ENCODE results near the gene BAIAP2L1. TPM values are rescaled to one million over a fixed set of nuclear protein-coding genes. Genes with fewer than 3 reads are reported as not detected.

The BAIAP2L1 gene
- total and polyA plus RNA-seq, 2 experiments from 2014 or later, result 5.9 to 7.4 TPM

DNA sequence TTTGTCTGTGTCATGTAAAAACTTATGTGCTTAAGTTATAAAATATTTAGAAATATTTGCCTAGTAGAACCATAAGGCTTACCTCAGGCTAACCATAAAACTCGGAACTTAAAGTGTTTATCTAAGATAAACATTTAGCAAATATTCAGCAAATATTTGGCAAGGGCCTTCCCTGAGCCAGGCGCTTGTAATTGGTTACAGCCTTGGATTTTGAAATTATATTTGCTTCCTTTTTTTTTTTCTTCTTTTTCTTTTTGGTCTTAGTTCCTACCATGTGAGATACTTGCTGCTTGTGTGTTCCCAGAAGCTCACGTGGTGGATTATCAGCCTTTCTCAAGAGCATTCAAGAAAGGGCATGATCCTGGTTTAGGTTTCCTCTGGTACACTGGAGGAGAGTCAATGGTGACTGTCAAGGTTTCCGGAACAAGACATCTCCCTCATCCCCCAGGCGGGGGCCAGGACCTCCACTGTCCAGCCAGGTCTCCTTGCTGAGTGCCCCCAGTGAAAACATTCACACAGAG lies 124.6 kb downstream of the BAIAP2L1 start:
- Histone ChIP-seq H3K79me2 (ENCODE audit: insufficient read depth) (no peaks in the 10 kb centered on the region), H3K4me1 (ENCODE audit: insufficient read depth) (no peaks in the 10 kb centered on the region), H3K4me3 (no peak overlapping the region), H3K9me2 (ENCODE audit: insufficient read depth) (no peaks in the 10 kb centered on the region), H3K9ac (no peak overlapping the region), H4K20me1 (ENCODE audit: insufficient read depth) (no peaks in the 10 kb centered on the region), H3K27ac (no peak overlapping the region), H3F3A (ENCODE audit: insufficient read depth) (peaks cover 3% of the 10 kb centered on the region; the same call in 1 of the 2 replicates), H3K27me3 (replicated peaks; ENCODE audit: insufficient read depth) (no peaks in the 10 kb centered on the region), H2AFZ (no peak overlapping the region), H3K4me2 (ENCODE audit: unreplicated experiment) (no peak overlapping the region), H3K9me3 (ENCODE audit: low read depth) (no peaks in the 10 kb centered on the region), H3K36me3 (ENCODE audit: low read depth) (no peaks in the 10 kb centered on the region)
- 27 to 35% methylated on average over 5 of the region's 5 CpGs for WGBS, 2 experiments (ENCODE audit: low coverage in 1 of 2, low lambda C conversion rate in 2 of 2, missing lambda C conversion rate in 2 of 2)
- TF ChIP-seq EZH2phosphoT487 (IDR thresholded peaks at IDR 0.05; ENCODE audit: insufficient read depth, low read depth) (no peak), EZH2 (IDR thresholded peaks at IDR 0.05; ENCODE audit: insufficient read depth, poor library complexity, severe bottlenecking) (no peak)
- peak; percentile 34 for DNase-seq
- in situ Hi-C loops (cut with MboI), result loop anchor here (25.0 kb wide), 1 partner anchor 461 kb away; no protein-coding TSS in a partner anchor

DNA sequence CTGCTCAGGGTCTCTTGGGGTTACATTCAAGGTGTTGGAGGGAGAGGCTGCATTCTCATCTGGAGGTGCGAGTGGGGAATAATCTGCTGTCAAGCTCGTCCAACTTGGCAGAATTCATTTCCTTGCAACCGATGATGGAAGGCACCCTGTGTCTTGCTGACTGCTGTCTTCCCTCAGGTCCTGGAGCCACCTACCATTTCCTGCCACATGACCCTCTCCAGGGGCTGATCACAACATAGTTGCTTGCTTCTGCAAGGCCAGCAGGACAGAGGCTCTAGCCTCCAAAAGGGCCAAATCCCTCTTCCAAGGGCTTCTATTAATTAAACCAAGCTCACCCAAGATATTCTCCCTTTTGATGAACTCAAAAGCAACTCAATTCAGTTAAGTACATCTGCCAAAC lies 133.6 kb downstream of the BAIAP2L1 start:
- in situ Hi-C loops (cut with MboI), result no loop called here
- Histone ChIP-seq H3K4me1 (ENCODE audit: insufficient read depth) (peaks cover 10% of the 10 kb centered on the region), H3K36me3 (ENCODE audit: low read depth) (no peaks in the 10 kb centered on the region), H3K4me3 (no peak overlapping the region), H3K9me3 (ENCODE audit: low read depth) (no peaks in the 10 kb centered on the region), H2AFZ (no peak overlapping the region), H3K4me2 (ENCODE audit: unreplicated experiment) (no peak overlapping the region), H3K27ac (no peak overlapping the region), H3K79me2 (ENCODE audit: insufficient read depth) (no peaks in the 10 kb centered on the region), H3F3A (ENCODE audit: insufficient read depth) (peaks cover 16% of the 10 kb centered on the region), H4K20me1 (ENCODE audit: insufficient read depth) (no peaks in the 10 kb centered on the region), H3K9ac (no peak overlapping the region), H3K27me3 (replicated peaks; ENCODE audit: insufficient read depth) (no peaks in the 10 kb centered on the region), H3K9me2 (ENCODE audit: insufficient read depth) (no peaks in the 10 kb centered on the region)
- TF ChIP-seq EZH2 (IDR thresholded peaks at IDR 0.05; ENCODE audit: insufficient read depth, poor library complexity, severe bottlenecking) (no peak), EZH2phosphoT487 (IDR thresholded peaks at IDR 0.05; ENCODE audit: insufficient read depth, low read depth) (no peak)
- no peak for DNase-seq
- 79 to 81% methylated on average over 3 of the region's 3 CpGs for WGBS, 2 experiments (ENCODE audit: low coverage in 1 of 2, low lambda C conversion rate in 2 of 2, missing lambda C conversion rate in 2 of 2)

DNA sequence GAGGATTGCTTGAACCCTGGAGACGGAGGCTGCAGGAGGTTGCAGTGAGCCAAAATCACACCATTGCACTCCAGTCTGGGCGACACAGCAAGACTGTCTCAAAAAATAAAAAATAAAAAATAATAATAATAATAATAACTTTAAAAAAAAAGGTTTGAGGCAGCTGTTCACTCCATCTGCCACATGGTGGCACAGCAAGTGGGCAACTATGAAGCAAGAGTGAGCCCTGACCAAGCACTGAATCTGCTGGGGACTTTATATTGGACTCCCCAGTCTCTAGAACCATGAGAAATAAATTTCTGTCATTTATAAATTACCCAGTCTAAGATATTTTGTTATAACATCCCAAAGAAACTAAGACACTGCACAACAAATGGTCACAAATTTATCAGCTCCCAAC lies 134.1 kb downstream of the BAIAP2L1 start:
- Histone ChIP-seq H2AFZ (no peak overlapping the region), H4K20me1 (ENCODE audit: insufficient read depth) (no peaks in the 10 kb centered on the region), H3K27ac (no peak overlapping the region), H3K9me2 (ENCODE audit: insufficient read depth) (no peaks in the 10 kb centered on the region), H3K4me1 (ENCODE audit: insufficient read depth) (peaks cover 10% of the 10 kb centered on the region), H3K9ac (no peak overlapping the region), H3K36me3 (ENCODE audit: low read depth) (no peaks in the 10 kb centered on the region), H3K9me3 (ENCODE audit: low read depth) (no peaks in the 10 kb centered on the region), H3K4me2 (ENCODE audit: unreplicated experiment) (no peak overlapping the region), H3F3A (ENCODE audit: insufficient read depth) (peaks cover 16% of the 10 kb centered on the region), H3K79me2 (ENCODE audit: insufficient read depth) (no peaks in the 10 kb centered on the region), H3K4me3 (no peak overlapping the region), H3K27me3 (replicated peaks; ENCODE audit: insufficient read depth) (no peaks in the 10 kb centered on the region)
- TF ChIP-seq EZH2phosphoT487 (IDR thresholded peaks at IDR 0.05; ENCODE audit: insufficient read depth, low read depth) (no peak), EZH2 (IDR thresholded peaks at IDR 0.05; ENCODE audit: insufficient read depth, poor library complexity, severe bottlenecking) (no peak)
- WGBS, 2 experiments (ENCODE audit: low coverage in 1 of 2, low lambda C conversion rate in 2 of 2, missing lambda C conversion rate in 2 of 2), result 96 to 97% methylated on average over 2 of the region's 2 CpGs
- in situ Hi-C loops (cut with MboI), result no loop called here
- peak; percentile 69 for DNase-seq

DNA sequence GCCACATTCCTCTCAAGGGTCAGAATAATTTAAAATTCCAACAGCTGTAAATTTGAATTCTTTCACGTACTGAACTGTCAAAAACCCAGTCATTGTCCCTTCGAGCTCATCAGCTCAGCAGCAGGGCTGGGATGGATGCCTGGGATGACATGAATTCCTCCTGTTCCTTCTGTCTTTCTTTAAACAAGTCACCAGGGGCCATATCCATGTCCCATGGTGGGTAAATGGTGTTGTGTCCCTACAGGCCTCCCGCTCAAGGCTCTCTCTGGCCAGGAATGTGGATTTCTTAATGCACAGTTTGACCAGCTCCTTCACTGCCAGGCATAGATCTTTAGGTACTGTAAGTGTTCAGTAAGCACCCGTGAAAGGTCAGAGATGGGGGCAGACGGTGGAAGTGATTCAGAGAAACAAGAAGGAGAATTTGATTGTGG lies 135.0 kb downstream of the BAIAP2L1 start:
- H4K20me1 ChIP-seq (ENCODE audit: insufficient read depth), result no peaks in the 10 kb centered on the region
- peak; percentile 53 for DNase-seq
- no peak for TF ChIP-seq EZH2phosphoT487 (IDR thresholded peaks at IDR 0.05; ENCODE audit: insufficient read depth, low read depth)
- TF ChIP-seq EZH2 (IDR thresholded peaks at IDR 0.05; ENCODE audit: insufficient read depth, poor library complexity, severe bottlenecking), result no peak
- peaks cover 10% of the 10 kb centered on the region for H3K4me1 ChIP-seq (ENCODE audit: insufficient read depth)
- H3K9me3 ChIP-seq (ENCODE audit: low read depth), result no peaks in the 10 kb centered on the region
- H3K27ac ChIP-seq, result peak overlapping the region; percentile 35
- no peak overlapping the region for H2AFZ ChIP-seq
- no peaks in the 10 kb centered on the region for H3K36me3 ChIP-seq (ENCODE audit: low read depth)
- in situ Hi-C loops (cut with MboI), result no loop called here
- H3K79me2 ChIP-seq (ENCODE audit: insufficient read depth), result no peaks in the 10 kb centered on the region
- 0 out of 2 replicates have a peak overlapping the region, but pooled peaks have one; percentile 25 for H3K4me3 ChIP-seq
- H3K4me2 ChIP-seq (ENCODE audit: unreplicated experiment), result peak overlapping the region; percentile 52
- 36 to 42% methylated on average over 5 of the region's 5 CpGs for WGBS, 2 experiments (ENCODE audit: low coverage in 1 of 2, low lambda C conversion rate in 2 of 2, missing lambda C conversion rate in 2 of 2)
- H3K9ac ChIP-seq, result no peak overlapping the region
- no peaks in the 10 kb centered on the region for H3K9me2 ChIP-seq (ENCODE audit: insufficient read depth)
- no peaks in the 10 kb centered on the region for H3K27me3 ChIP-seq (replicated peaks; ENCODE audit: insufficient read depth)
- peaks cover 16% of the 10 kb centered on the region for H3F3A ChIP-seq (ENCODE audit: insufficient read depth)

All from GM23248 (cell line).